GM19023 (cell line): ENCODE data around the gene GPR137.

Experiments used
- ATAC-seq: cut with Tn5 transposase; IDR thresholded peaks from one replicate; pipeline ENCODE4 v1.9.1; 2021; ENCODE audit warnings: mild to moderate bottlenecking, moderate library complexity; ENCODE audit not compliant: unreplicated experiment

Gene GPR137

DNA sequence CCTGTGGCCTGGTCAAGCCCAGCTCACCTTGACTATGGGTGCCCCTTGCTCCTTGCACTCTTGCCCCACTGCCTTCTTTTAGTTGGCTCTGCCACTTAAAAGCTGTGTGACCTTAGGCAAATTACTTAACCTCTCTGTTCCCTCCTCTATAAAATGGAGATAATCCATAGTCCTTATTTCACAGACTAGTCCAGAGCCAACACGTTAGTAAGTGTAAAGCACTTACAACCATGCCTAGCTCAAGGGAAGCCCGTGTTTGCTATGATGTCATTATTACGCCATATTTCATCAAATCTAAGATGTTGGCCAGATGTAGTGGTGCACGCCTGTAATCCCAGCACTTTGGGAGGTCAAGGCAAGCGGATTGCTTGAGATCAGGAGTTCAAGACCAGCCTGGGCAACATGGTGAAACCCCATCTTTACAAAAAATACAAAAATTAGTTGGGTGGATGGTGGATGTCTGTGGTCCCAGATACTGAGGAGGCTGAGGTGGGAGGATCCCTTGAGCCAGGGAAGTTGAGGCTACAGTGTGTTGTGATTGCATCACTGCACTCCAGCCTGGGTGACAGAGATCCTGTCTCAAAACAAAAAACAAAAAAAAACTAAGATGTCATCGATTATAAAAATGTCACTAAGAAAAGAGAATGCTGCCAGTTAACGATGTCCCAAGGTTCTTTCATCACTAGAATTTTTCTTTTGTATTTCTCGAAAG lies 52.0 kb downstream of the GPR137 start:
- no peak for ATAC-seq

GRCh38 chr11:64338716-64339115 lies 53.1 kb downstream of the GPR137 start:
- ATAC-seq = no peak
